Fibroblast of skin of left quadriceps (primary cell): ENCODE measurements around the gene ITGA1.
A peak's percentile ranks its signal among the peaks of the same experiment; 100 is the strongest.

Experiments
- DNase-seq, 2 experiments: peaks; one replicate each; pipeline ENCODE4 v3.0.0-alpha.2; 2013; ENCODE audit warnings: low read depth in 2 of 2

The ITGA1 gene

DNA sequence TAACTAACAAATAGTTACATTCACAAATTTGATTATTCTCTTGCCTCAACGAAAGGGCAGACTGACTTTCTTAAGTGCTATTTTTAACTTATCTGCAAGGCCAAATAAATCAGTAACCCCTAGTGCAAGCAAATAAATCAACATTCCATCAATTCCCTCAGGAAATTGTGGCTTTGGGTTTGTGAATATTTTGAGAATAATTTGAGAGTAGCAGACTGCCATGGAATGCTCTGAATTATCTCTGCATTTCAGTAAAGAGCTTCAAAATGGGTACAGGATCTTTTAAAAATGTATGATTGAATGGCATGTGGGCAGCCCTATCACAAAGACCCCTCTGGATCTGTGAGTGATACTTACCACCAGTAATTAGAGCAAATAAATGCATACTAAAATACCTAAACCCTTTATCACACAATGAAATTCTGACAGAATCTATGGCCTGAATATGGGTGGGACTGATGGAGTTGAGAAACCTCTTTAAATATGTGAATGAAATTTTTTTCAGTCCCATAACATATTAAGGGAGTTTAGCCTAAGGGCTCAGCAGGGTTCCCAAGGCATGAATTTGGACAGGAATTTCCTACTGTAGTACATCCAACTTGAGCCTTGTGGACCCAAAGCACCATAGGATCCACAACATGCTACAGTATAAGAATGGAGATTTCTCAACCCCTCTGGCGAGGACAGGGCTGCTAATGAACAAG, 109.0 kb downstream of the ITGA1 start:
- peak; percentile 81 for DNase-seq

DNA sequence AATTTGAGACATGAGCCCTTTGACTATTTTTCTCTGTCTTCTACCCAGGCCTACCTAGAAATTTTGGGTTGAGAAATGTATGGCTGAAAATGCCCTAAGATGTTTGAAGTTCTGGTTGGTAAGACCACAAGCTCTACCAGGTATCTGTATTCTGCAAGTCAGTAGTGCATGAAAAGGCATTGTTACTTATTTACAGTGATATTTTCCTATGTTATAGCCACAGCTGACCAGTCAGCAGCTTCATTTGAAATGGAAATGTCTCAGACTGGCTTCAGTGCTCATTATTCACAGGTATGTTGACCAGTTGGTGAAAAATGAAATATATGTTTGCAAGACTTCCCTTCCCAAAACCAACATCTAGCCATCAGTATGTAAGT, 109.5 kb downstream of the ITGA1 start:
- DNase-seq: no peak

DNA sequence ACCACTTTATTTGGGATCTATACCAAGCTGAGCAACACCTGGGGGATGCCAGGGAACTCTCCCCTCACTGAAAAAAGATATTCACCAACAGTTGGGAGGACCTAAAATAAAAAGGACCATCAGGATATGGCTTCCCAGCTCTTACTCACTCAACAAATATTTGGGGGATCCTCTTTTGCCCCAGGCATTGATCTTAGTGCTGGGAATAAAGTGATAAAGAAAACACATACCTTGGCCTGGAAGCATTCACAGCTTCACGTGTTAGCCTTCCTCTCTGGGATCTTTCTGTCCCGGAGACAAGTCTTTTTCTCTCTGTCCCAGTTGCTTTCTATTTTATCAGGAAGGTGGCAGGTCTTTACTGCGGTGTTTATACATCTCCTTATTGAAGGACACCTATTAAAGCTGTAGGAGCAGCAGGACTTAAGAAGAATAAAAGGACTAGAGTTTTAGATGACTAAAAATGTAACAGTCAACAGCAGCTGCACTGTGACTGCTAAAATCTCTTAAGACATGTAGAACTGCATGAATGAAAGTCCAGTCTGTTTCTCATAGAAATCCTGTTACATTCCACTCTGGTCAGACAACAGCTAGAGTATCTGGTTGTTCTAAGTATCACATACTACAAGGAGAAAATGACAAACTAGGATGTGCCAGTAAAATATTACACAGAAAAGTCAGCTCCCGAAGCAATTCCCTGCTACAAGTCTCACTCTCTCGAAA, 111.4 kb downstream of the ITGA1 start:
- DNase-seq: no peak

DNA sequence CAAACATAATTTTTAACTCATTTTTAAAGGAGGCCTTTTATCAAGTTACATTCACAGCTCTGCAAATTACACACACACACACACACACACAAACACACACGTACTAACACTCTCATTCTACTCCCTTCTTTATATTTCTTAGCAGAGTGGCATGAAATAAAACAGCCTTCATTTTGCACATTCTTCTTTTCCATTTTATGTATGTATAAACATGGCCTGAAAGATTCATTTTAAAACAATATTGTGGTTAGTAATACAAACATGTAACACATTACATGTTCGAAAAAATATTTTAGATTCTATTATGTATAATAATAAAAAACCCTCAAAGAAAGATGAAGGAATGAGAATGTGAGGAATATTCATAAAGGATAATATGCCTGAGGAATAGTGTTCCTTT, 115.4 kb downstream of the ITGA1 start:
- no peak for DNase-seq

DNA sequence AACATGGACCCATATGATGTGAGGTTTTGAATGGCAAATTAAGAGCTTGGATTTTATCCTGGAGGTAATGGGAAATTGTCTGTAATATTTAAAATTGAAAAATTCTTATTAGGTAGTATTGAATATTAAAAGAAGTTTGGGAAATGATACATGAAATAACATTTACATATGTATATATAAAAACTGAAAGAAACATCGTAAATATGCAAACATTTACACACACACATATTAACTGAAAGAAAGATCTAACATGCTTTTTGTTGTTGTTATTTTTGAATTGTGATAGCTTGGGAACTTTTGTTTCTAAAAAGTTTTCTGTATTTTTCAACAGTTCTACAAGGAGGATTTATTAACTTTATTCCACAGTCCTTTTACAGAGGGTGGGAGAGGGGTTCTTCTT, 118.6 kb downstream of the ITGA1 start:
- no peak for DNase-seq

DNA sequence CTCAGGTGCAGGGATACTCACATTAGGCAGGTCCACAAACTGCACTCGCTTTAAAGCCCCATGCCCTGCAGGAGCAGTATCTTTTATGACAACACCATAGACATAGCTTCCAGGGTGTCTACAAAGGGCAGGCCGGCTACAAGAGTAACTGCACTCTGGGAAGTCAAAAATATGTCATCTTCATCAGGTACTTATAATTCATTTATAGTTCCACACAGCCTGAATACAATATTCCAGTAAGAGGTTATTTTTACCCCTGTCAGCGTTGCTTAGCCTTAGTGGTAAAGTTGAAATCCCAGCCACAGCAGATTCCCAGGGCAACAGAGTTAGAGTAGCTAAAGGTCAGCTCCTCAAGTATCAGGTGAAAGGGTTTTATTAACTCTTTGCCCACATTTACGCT, 119.1 kb downstream of the ITGA1 start:
- no peak for DNase-seq

DNA sequence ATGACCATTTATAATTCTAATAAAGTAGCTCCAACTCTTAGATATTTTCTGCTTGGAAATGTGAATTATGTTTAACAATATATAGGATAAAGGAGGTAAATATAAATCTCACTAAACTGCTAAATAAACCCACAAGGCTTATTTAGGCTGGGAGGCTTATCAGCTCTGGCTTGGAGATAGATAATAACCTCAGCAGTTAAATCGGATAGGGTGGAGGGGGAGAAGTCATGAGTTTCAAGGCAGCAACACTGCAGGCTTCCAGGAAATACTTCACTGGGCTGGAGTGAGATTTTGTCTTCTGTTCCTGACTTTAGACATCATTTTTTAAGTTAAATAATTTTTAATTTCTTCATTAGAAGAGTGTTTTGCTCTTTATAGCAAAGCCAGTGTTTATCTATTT, 121.5 kb downstream of the ITGA1 start:
- no peak for DNase-seq

DNA sequence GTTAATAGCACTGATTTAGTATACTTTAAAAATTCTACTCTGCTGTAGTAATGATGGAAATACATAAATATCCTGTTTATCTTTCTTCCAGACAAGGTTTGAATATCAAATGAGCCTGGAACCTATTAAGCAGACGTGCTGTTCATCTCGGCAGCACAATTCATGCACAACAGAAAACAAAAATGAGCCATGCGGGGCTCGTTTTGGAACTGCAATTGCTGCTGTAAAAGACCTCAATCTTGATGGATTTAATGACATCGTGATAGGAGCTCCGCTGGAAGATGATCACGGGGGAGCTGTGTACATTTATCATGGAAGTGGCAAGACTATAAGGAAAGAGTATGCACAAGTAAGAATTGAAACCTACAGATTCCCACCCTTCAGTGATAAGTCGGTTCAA, 122.4 kb downstream of the ITGA1 start:
- DNase-seq: no peak

DNA sequence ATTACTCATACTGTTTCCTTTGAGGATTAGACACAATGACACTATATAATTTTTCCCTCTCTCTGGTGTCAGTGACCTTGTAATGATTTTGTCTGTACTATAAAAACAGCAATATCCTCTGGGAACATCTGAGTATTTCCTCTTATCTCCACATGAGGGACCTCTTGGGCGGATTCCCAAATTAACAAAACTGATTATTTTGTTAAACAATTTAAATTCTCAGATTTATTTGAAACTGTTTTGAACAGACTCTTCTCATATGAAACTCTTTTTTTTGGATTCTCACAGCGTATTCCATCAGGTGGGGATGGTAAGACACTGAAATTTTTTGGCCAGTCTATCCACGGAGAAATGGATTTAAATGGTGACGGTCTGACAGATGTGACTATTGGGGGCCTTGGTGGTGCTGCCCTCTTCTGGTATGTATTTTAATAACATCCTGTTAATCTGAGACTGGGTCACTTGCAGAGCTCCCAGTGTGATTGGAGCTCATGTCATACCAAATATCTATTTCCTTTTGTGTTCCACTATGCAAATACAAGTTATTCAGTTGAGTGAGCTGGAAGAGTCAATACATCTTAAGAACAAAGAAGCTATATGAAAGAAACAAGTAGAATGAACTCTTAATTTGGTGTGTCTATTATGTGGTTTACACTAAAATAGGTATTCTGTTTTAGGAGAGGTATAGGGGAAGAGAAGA, 127.6 kb downstream of the ITGA1 start:
- DNase-seq: peak; percentile 42 to 54

DNA sequence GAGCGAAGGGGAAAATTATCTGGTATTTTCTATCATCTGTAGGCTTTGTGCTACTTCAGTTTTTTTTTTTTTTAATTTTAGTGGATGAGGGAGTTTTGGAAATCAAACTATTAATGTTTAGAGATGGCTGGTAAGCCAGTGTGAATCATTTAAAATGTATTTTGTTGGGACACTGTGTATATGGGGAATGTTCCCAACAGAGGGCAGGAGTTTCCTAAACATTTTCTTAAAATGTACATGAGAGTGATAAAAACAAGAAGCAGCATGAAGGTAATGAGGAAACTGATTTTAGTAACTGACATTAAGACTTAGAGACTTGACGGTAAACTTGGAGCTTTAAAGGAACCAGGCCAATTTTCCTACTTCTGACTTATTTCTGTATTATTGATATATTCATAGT, 133.2 kb downstream of the ITGA1 start:
- DNase-seq: no peak

DNA sequence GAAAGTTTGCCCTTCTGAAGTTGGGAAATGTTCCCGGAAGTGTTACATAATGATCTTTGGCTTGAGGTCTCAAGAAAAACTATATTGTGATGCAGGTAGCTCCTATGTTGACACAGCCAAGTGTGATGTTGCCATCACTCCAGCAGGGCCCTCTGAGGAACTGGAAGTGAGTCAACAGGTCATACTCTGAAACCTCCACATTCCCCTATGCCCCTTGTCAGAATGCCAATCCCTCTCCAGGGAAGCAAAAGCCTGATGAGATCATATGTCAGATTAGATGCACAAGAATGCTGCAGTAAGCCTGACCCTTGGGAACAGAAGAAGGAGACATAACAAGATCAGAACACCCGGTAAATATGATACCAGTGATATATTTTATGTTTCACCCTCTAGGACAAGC, 134.7 kb downstream of the ITGA1 start:
- DNase-seq: peak; percentile 60 to 64

DNA sequence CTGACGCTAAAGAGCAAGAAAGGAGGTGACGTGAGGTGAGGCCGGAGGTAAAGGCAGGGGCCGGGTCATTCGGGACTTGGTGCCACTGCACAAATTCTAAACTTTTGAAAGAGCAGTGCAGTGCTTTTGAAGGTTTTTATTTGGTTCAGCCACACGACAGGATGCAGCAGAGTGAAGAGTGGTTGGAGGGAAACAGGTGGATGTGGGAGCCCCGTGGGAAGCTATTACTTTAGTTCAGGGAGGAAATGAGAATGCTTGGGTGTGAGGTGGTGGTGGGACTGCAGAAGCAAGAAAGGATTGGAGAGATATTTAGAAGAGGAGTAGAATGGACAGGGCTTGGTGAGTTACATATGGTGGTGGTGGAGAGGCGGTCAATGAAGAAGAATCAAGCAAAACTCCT, 136.7 kb downstream of the ITGA1 start:
- no peak for DNase-seq

DNA sequence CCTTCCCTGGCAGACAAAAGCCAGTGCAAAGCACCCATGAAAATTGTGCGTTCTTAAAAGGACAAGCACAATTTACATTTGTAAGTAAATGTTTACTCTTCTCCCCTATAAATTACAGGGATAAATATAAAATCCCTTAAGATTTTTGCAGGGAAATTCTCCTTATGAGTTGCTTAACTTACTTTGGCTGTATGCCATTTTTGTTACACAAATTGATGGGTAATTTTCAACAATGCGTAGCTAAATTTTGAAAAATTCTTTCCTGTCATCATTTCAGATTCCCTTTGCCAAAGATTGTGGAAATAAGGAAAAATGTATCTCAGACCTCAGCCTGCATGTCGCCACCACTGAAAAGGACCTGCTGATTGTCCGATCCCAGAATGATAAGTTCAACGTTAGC, 137.3 kb downstream of the ITGA1 start:
- no peak for DNase-seq

DNA sequence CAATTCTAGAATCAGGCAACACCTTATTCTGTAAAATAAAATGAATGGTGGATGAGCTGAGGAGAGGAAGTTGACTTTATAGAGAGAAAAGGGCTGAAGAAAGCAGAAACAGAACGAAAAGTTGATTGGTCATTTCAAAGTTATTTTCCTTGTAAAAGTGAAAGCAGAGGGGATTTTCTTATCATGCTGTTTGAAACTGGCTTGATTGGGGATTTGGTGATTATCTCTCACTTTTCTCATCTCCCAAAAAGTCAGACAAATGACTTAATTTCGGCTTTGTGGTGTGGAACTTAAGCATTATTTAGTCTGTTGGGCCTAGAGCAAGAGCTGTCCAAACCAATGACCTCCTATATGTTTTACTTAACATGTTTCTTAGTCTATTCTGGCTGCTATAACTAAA, 141.0 kb downstream of the ITGA1 start:
- no peak for DNase-seq

DNA sequence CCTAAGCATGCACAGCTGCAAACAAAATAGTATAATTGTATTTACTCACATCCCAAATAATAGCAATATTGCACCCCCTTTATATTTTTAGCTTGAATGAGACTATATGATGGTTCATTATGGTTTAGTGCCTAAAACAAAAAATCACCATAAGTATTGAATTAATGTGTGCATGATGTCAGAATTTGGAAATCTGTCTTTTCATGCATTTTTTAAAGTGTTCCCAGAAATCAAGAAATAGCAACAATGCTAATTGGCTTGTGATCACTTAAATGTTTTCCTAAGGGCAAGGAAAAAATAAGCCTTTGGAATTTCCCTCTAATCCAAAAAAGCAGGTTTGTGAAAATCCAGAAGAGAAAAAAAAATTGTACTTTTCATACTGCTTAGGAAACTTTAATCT, 150.5 kb downstream of the ITGA1 start:
- DNase-seq: no peak

DNA sequence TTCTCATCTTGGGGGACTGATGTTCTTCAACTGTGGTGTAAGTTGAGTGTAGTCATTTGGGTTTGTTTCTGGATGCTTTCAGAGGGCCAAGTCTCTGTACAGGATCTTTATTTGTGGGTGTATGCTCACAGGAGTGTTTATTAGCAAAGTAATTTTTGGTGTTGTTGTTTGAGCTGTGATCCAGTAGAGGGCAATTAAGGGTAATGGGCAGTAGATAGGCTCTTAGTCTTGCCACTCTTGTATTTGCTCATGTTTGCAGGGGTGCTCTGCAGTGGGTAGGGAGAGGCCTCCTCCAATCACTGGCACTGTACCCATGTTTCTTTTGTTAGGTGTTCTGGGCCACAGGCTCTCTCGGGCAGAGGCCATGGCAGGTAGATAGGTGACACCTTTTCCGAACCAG, 155.6 kb downstream of the ITGA1 start:
- no peak for DNase-seq

DNA sequence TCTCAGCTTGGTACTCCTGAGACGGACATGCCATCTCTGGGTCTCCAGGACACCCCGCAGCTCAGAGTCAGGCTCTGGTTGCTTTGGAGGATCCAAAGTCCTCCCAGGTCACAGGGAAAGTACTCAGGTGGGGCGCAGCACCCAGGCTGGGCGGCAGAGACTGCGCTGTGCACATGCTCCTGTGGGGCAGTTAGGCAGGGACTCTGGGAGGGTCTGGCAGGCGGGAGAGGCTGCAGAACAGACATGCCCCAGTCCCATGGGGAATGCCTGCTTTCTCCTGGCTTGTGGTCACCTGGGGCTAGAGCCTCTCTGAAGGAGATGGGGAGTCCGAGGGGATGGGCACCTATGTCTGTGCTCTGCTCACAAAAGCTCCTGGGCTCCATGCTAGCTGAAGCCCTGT, 156.1 kb downstream of the ITGA1 start:
- DNase-seq: no peak

DNA sequence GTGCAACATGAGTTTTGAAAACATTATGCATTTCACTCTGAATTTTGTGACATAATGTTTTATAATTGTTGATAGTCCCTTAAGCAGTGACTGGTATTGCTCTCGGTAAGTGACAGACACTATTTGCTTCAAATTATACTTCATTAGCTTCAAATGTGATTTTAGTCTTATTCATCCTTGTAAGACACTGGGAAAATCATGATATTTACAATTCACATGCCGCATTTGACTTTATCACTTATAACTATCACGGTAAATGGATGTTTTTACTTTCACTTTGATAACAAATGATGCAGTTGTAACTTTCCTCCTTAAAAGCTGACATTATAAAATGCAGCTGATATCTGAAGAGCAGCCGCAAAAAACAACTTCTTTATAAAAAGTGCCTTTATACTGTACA, 157.3 kb downstream of the ITGA1 start:
- DNase-seq: no peak

DNA sequence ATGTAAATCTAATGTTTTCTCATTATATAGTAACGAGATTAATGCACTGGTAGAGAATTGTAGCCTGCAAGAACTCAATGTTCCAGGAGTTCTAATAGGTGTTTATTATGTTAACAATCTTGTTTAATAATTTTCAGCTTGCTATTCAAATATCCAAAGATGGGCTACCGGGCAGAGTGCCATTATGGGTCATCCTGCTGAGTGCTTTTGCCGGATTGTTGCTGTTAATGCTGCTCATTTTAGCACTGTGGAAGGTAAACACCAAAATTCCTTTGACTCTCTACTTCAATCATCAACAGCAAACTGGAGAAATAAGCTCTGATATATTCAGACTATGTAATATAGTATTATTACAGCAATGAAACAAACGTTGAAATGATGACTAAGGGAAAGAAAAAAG, 159.5 kb downstream of the ITGA1 start:
- DNase-seq: no peak

DNA sequence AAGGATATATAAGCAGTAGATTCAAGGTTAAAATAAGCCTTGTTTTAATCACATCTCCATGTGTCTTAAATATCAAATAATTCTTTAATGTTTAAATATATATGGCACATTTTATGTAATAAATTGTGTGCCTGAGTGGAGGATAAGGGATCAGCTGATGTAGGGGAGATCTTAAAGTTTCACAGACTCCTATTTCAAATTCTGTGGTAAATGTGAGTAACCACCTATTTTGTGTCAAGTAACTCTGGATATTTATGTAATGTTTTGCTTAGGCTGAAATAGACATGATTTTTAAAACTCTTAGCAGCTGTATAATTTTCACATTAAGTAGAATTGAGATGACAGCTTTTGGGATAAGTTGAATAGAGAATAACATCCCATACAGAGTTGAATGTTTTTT, 160.1 kb downstream of the ITGA1 start:
- no peak for DNase-seq

DNA sequence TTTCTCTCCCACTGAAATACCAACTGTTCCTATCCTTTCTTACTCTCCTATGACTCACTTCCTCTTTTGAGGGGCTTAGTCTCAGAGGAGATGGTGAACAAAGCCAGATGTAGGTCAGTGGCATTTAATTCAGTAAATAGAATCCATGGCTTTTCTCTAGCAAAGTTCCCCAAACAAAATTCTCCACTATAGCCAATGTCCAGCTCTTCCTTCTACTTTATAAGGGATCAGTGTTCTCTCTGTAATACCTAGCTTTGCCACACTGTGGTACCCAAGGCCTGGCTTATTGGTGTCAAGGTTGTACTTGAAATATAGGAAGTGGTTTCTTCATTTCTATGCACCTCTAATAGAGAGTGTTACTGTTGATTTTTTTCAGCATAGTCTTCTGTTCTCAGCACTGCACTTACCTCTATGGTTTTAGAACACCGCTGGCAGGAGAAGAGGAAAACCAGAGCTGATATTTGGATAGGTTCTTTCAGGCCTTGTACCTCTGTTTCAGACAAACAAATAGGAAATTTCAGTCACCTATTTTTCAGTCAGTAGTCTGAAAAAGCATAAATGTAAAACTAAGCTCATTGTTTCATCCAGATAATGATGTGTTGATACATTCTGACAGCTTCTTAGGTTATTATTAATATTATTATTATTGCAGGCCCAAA, 160.8 kb downstream of the ITGA1 start:
- peak; percentile 65 to 70 for DNase-seq

DNA sequence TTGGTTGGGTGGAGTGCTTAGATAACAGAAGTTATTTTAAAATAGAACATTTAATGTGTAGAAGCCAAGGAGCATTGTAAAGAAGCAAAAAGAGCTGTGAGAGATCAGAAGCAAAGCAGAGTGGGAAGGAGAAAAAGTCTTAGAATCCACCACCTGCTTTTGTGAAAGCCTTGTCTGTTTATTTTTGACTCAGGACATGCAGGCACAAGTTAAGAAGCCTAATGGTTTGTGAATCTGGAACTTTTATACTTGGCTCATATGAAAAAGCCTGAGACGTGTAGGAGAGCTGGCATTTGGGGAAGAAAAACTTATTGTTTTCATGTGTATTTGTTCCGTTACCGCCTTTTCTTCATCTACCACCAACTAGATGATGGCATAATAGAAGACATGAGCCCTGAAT, 163.0 kb downstream of the ITGA1 start:
- no peak for DNase-seq

DNA sequence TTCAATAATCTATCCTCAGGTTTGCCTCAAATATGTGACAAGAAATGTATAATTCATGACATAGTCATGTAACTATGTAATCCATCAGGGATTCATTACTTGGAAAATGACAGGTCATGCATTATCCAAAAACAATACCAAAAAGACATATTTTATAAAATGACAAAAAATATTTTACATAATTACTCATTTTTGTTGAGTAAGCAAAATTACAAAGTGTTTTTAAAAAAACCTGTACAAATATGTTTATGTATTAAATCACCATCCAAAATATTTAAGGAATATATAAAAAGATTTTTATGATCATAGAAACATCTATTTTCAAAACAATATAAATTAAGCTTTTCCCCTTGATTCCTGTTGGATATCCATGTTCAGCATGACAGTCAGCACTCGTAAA, 164.8 kb downstream of the ITGA1 start:
- no peak for DNase-seq
